K562 treated with DMSO at 1 percent for 24 hours (cell line): Measurements from ENCODE around the gene FBLN2. TPM values are rescaled to one million over a fixed set of nuclear protein-coding genes. Genes with fewer than 3 reads are reported as not detected.

Source experiments
- total RNA-seq: library from RNA; unstranded; fragments of 300-600 nt; gene quantifications from 2 replicates; pipeline ENCODE4 v1.2.3, GENCODE V29; 2022; ENCODE audit warnings: low read depth; ENCODE audit not compliant: insufficient read depth

FBLN2 gene
- 0.34 and 0.86 TPM in 2 replicates for total RNA-seq

GRCh38 chr3:13548696-13549622, at the start of gene FBLN2:
TSS of gene FBLN2 (plus strand) at chr3:13549125. CDS start at chr3:13570356, 21,231 bp downstream.

Other genes with a start within 250 kb of the FBLN2 start
- 113 and 117 TPM in 2 replicates for gene NUP210, start 128.8 kb upstream of the FBLN2 start, total RNA-seq
- gene HDAC11, start 68.8 kb upstream of the FBLN2 start, total RNA-seq = 13.9 and 14.1 TPM in 2 replicates